ENCODE measurements around the gene DHX16. TPM values are rescaled to one million over a fixed set of nuclear protein-coding genes. Genes with fewer than 3 reads are reported as not detected.
"Not testable (repeated sequence)": the region's sequence is repeated elsewhere in the genome, so short reads cannot be mapped to it uniquely, and the experiment has no call there.

Gene DHX16
- total and polyA plus RNA-seq, 10 donors: 21.7 to 39.7 (median 35.2) TPM

GRCh38 chr6:30670760-30671527 is 1.9 kb downstream of the DHX16 start:
- H3K27ac ChIP-seq: no peak overlapping the region
- H3K4me3 ChIP-seq: peak overlapping the region in 3 of 8 donors; percentile 96 to 100 (median 99)
- no peaks in the 10 kb centered on the region for H3K9me3 ChIP-seq
- WGBS, 5 donors: 87 to 92% (median 89%) methylated on average over 27 of the region's 27 CpGs
- H3K36me3 ChIP-seq: peaks cover 0 to 57% (median 47%) of the 10 kb centered on the region in 6 donors
- peaks cover 11 to 51% (median 27%) of the 10 kb centered on the region in 6 donors for H3K4me1 ChIP-seq
- intact Hi-C loops (cut with DNase I; ENCODE audit: low total_unique reads): loop anchor here (10.0 kb wide), 1 partner anchor 186 kb away; the partner anchor contains the start of gene HLA-E
- no peak for TF ChIP-seq POLR2A (IDR thresholded peaks at IDR 0.05)
- TF ChIP-seq POLR2AphosphoS5 (IDR thresholded peaks at IDR 0.05): no peak
- no peak for TF ChIP-seq CTCF (IDR thresholded peaks at IDR 0.05 in 8 of 11, conservative IDR thresholded peaks at IDR 0.05 in 3 of 11)
- no peak for DNase-seq
- no peaks in the 10 kb centered on the region for H3K27me3 ChIP-seq (replicated peaks in 1 of 7)

- 57 to 80% (median 63%) methylated on average over 2 of the region's 2 CpGs for WGBS, 5 donors
- intact Hi-C loops (cut with DNase I; ENCODE audit: low total_unique reads): loop anchor here (10.0 kb wide), 1 partner anchor 121 kb away; no protein-coding TSS in a partner anchor
- peaks cover 0 to 99% (median 88%) of the 10 kb centered on the region in 6 donors for H3K36me3 ChIP-seq
Measured at GRCh38 chr6:30666300-30666699, 6.5 kb downstream of the DHX16 start.

GRCh38 chr6:30664994-30665767 is 7.6 kb downstream of the DHX16 start:
- intact Hi-C loops (cut with DNase I; ENCODE audit: low total_unique reads): loop anchor here (10.0 kb wide), 1 partner anchor 120 kb away; no protein-coding TSS in a partner anchor
- Histone ChIP-seq H3K36me3 (peaks cover 0 to 100% (median 90%) of the 10 kb centered on the region in 6 donors), H3K27ac (no peak overlapping the region), H3K4me3 (no peak overlapping the region), H3K27me3 (replicated peaks in 1 of 7) (no peaks in the 10 kb centered on the region), H3K9me3 (no peaks in the 10 kb centered on the region), H3K4me1 (peaks cover 0 to 14% (median 0%) of the 10 kb centered on the region in 6 donors)
- no peak for DNase-seq
- TF ChIP-seq POLR2AphosphoS5 (IDR thresholded peaks at IDR 0.05): no peak
- TF ChIP-seq POLR2A (IDR thresholded peaks at IDR 0.05): no peak
- no peak for TF ChIP-seq CTCF (IDR thresholded peaks at IDR 0.05 in 8 of 11, conservative IDR thresholded peaks at IDR 0.05 in 3 of 11)
- WGBS, 5 donors: 92 to 95% (median 94%) methylated on average over 32 to 34 of the region's 34 CpGs

More at GRCh38 chr6:30666300-30666699, 6.5 kb downstream of the DHX16 start:
- H3K9me3 ChIP-seq; DNase-seq; H3K4me3 ChIP-seq; H3K27me3 ChIP-seq (replicated peaks in 1 of 7): not testable (repeated sequence)
- peaks cover 2 to 25% (median 10%) of the 10 kb centered on the region in 6 donors for H3K4me1 ChIP-seq
- peak overlapping the region in 2 of 8 donors; percentile 12 to 36 for H3K27ac ChIP-seq

GRCh38 chr6:30657922-30658321 is 14.9 kb downstream of the DHX16 start:
- peaks cover 9 to 100% (median 96%) of the 10 kb centered on the region in 6 donors for H3K36me3 ChIP-seq
- 92 to 99% (median 95%) methylated on average over 5 of the region's 5 CpGs for WGBS, 5 donors
- H3K27me3 ChIP-seq (replicated peaks in 1 of 7); H3K4me3 ChIP-seq; DNase-seq; H3K9me3 ChIP-seq; intact Hi-C loops (cut with DNase I; ENCODE audit: low total_unique reads); H3K27ac ChIP-seq: not testable (repeated sequence)
- H3K4me1 ChIP-seq: peaks cover 0 to 13% (median 0%) of the 10 kb centered on the region in 6 donors

GRCh38 chr6:30657454-30657853 is 15.4 kb downstream of the DHX16 start:
- Histone ChIP-seq H3K4me3 (no peak overlapping the region), H3K36me3 (peaks cover 9 to 100% (median 96%) of the 10 kb centered on the region in 6 donors), H3K4me1 (peaks cover 0 to 13% (median 0%) of the 10 kb centered on the region in 6 donors), H3K9me3 (no peaks in the 10 kb centered on the region), H3K27ac (no peak overlapping the region), H3K27me3 (replicated peaks in 1 of 7) (no peaks in the 10 kb centered on the region)
- TF ChIP-seq POLR2AphosphoS5 (IDR thresholded peaks at IDR 0.05) (no peak), CTCF (IDR thresholded peaks at IDR 0.05 in 8 of 11, conservative IDR thresholded peaks at IDR 0.05 in 3 of 11) (no peak), POLR2A (IDR thresholded peaks at IDR 0.05) (no peak)
- DNase-seq: no peak
- intact Hi-C loops (cut with DNase I; ENCODE audit: low total_unique reads): no loop called here

All from spleen (tissue), 11 donors.